ENCODE results near the gene PPL.

PPL gene

GRCh38 chr16:4894276-4895150, 42.4 kb downstream of the PPL start:
- DNase-seq, result no peak
- in situ Hi-C loops (cut with MboI; ENCODE audit: low pct_unique_long_range_greater_than_20kb, low sequenced_read_pairs), result no loop called here

- no peak for DNase-seq
- in situ Hi-C loops (cut with MboI; ENCODE audit: low pct_unique_long_range_greater_than_20kb, low sequenced_read_pairs), result no loop called here
Measured at GRCh38 chr16:4893103-4893862, 43.7 kb downstream of the PPL start.

DNA sequence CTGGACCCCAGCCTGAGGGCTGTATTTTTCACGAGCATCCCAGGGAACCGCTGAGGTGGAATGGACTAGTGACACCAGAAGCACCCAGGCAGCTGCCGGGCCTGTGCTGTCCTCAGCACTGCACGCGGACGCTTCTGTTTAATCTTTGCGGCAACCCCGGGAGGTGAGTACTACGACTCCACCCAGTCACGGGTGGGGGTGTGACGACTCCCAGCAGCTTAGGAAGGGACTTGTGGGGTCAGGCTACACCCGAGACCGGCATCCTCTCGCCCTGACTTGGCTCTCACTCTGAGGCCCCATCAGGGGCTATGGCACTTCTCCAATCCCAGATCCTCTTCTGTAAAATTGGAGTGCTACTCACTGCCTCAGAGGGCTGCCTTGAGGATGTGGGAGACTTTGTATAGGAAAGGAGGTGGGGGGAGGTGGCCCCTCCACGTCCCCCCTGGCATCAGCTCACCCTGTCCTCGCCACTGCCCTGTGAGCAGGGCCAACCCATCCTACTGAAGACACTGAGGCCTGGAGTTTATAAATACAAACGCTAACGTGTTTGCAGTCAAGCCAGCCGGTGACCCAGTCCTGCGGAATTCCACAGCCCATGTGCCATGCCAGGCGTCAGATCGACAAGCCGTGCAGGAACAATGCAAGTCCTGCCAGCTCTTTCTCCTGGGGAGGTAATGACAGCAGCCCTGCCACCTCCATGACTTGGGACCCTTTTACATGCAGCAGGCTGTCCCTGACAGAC, 44.4 kb downstream of the PPL start:
- in situ Hi-C loops (cut with MboI; ENCODE audit: low pct_unique_long_range_greater_than_20kb, low sequenced_read_pairs), result no loop called here
- DNase-seq, result no peak

DNA sequence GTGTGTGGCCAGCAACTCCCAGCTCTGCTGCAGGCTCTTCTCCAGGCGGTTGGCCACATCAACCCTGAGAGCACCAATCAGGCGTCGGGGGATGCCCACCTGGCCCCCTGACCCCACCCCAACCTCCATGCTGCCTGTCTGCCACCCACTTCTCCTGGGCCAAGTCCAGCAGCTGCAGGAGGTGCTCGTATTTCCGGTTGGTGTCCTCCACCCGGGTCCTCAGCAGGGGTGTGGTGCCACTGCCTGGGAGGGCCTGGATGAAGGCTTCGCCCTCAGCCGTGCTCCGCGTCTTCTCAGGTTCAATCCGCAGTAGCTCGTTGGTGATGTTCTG, 45.1 kb downstream of the PPL start:
- in situ Hi-C loops (cut with MboI; ENCODE audit: low pct_unique_long_range_greater_than_20kb, low sequenced_read_pairs), result no loop called here
- DNase-seq, result no peak

GRCh38 chr16:4891097-4891885, 45.7 kb downstream of the PPL start:
- in situ Hi-C loops (cut with MboI; ENCODE audit: low pct_unique_long_range_greater_than_20kb, low sequenced_read_pairs), result no loop called here
- no peak for DNase-seq

DNA sequence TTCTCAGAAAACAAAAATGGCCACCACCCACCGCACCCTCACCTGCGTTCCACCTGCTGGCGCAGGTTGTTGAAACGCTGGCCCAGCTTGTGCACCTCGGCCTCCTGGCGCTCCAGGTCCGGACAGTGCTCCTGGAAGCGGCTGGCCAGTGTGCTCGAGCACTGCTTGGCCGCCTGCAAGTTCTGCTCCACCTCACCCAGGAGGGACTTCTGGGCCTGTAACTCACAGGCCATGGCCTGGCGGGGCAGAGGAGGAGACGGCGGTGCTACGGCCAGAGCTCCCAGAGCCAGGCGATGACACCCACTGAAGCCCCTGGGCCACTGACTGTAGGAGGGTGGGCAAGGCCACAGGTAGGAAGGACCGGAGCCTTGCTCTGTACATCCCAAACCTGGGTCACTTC, 46.3 kb downstream of the PPL start:
- DNase-seq, result no peak
- in situ Hi-C loops (cut with MboI; ENCODE audit: low pct_unique_long_range_greater_than_20kb, low sequenced_read_pairs), result no loop called here

DNA sequence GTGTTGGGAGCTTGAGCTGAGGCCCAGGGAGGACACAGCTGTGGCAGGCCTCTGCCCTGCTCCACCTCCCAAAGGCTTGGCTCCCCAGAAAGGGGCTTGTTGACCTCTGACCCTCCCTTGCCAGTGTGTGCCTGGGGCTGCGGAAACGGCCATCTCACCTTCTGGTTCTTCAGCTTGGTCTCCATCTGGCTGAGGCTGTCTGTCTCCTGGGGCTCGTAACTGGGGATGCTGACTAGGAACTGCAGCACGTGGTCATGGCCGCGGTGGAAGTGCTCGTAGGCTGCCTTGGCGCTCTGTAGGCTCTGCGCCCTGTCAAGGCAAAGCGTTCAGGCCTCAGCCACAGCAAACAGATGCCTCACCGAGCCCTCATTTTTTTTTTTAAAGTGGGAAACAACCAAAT, 46.9 kb downstream of the PPL start:
- DNase-seq, result no peak
- in situ Hi-C loops (cut with MboI; ENCODE audit: low pct_unique_long_range_greater_than_20kb, low sequenced_read_pairs), result no loop called here

DNA sequence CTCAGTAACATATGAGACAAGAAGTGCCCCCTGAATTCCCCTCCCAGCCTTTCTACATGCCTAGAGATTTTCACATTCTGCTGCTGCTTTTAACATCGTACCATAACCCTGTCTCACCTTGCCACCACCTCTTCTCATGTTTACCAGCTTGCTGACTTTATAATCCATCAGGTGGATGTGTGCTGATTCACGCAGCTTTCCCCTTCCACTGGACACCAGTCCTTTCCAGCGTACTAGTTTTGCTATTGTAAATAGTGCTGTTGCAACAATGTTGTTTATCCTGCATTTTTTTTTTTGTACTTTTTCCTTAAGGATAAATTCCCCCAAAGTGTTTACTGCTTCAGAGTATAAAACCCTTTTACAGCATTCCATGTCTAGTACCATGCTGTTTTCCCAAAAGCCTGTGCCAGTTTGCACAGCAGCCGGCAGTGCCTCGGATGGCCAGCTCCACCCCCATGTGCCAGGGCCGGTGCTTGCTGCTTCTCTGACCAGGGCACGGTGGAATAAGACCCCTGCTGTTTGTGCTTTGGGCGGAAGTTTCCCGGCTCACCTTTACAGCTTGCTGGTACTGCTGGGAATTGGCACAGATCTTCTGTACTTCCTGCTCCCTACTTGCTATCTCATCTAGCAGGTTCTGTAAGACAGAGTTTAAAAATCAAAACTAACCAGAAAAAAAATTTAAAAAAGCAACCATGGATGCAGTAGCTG, 48.4 kb downstream of the PPL start:
- no peak for DNase-seq
- in situ Hi-C loops (cut with MboI; ENCODE audit: low pct_unique_long_range_greater_than_20kb, low sequenced_read_pairs), result no loop called here

- no peak for DNase-seq
- in situ Hi-C loops (cut with MboI; ENCODE audit: low pct_unique_long_range_greater_than_20kb, low sequenced_read_pairs), result no loop called here
Measured at GRCh38 chr16:4886151-4886550, 50.8 kb downstream of the PPL start.

DNA sequence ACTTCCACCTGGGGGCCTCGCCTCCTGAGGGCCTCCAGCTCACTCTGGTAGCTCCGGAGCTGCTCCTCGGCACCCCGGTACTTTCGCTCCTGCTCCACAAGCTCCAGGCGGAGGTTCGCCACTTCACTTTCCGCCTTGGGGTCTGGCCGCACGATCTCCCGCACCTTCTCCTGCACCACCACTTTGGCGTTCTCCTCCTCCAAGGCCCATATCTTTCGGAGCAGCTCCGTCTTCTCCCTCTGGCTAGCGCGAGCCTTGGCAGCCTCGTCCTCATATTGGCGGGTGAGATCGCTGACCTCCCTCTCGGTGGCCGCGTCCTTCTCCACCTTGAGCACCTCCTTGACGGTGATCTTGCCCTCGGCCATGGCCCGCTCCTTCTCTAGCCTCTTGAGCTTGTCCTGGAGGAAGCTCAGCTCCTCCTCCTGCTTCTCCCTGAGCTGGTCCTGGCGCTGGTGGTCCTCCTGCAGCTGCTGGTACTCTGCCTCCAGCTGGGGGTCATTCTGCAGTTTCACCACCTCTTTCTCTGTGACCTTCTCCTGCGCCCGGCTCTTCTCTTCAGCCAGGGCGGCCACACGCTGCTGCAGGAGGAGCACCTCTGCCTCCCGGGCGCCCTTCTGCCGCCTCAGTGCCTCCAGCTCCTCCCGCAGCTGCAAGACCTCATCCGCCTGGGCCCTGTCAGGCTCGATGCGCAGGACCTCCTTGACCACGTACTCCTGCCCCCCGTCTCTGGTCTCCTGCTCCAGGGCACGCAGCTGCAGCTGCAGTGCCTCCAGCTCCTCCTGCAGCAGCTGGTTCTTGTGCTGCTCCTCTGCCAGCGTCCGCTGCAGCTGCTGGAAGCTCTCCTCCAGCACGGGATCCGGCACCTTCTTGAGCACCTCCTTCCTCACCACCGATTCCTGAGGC, 51.7 kb downstream of the PPL start:
- in situ Hi-C loops (cut with MboI; ENCODE audit: low pct_unique_long_range_greater_than_20kb, low sequenced_read_pairs), result no loop called here

DNA sequence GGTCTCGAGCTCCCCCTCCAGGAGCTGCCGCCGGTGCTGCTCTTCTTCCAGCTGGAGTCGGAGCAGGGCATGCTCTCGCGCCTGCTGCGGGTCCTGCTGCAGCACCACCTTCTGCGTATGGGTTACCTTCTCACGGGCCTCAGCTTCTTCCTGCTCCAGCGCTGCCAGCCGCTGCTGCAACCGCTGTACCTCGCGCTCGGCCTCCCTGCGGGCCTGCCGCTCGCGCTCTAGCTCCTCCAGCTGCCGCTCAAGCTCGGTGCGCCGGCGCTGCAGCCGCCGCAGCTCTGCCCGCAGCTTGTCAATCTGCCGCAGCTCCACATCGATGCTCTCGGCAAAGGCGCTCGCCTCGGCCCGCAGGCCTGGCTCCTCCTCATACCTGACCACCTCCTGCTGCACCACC, 52.7 kb downstream of the PPL start:
- in situ Hi-C loops (cut with MboI; ENCODE audit: low pct_unique_long_range_greater_than_20kb, low sequenced_read_pairs), result no loop called here
- no peak for DNase-seq

More for the DNA sequence above, 51.7 kb downstream of the PPL start:
- DNase-seq, result no peak

DNA sequence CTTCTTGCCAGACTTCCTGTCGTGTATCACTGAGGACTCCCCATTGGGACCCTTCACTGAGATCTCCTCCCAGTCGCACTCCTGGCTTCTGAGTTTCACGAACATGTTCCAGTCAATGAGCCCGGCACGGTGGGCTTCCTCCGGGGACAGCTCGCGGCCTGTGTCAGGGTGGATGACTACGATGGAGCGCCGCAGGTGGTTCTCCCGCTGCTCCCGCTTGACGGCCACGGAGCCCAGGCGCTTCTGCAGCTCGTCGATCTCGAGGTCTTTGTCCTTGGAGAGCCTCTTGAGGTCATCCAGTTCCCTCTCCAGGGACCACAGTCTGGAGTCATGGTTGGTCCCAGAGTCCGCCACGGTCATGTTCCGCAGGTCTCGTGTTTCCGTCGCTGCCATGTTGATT, 53.4 kb downstream of the PPL start:
- DNase-seq, result no peak

DNA sequence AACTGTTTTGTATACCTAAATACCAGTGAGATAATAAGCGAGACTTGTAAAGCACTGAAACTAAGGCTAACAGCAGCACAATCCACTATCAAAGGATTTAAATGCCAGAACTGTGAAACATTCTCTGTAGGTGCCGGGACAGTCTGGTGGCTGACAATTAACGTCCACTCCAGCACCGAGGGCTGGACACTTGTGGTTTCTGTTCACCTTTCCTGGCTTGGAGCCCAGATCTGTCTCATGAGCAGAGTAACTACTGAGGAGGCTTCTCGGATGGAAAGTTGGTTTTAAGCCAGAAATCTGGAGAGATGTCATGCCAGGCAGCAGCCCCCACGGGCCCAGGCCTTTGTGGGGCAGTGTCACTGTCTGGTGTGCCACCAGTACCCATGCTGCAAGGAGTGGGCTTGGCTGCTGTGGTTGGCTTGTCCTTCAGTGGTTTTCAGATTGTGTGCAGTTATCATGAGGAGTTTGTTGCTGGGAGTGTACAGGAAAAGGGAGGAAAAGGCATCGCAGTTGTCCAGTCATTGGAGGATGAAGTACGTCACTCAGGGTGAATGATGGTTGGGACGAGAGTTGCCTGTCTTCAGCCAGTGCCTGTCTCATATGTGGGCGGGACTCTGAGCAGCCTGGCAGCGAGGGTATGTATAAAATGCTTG, 54.2 kb downstream of the PPL start:
- DNase-seq, result no peak
- in situ Hi-C loops (cut with MboI; ENCODE audit: low pct_unique_long_range_greater_than_20kb, low sequenced_read_pairs), result no loop called here

More for the DNA sequence above, 53.4 kb downstream of the PPL start:
- in situ Hi-C loops (cut with MboI; ENCODE audit: low pct_unique_long_range_greater_than_20kb, low sequenced_read_pairs), result no loop called here

GRCh38 chr16:4882000-4882632, 54.8 kb downstream of the PPL start:
- in situ Hi-C loops (cut with MboI; ENCODE audit: low pct_unique_long_range_greater_than_20kb, low sequenced_read_pairs), result no loop called here
- no peak for DNase-seq

DNA sequence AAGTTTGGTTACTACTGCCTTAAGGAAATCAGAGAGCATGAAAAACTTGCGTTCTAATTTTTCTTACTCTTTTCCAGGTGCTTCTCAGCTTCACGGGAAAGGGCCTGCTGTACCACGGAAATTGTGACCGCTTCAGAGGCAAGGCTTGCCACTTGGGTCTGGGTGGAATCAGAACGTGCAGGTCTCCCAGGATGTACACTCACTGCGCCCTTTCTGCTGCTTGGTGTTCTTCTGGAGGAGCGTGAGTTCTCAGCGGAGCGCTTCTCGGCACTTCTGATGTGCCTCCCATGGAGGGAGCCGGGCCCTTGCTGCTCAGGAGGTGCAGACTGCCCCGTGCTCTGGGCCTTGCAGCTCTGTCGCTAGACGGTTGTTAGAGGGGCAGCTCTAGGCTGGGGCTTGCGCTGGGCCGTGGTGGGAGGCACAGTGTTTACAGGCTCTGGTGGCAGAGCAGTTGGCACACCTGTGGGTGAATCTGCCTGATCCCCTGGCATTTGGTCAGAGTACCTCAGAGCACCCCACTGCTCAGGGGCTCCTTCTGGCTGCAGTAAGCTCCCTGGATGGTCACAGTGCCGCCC, 56.9 kb downstream of the PPL start:
- in situ Hi-C loops (cut with MboI; ENCODE audit: low pct_unique_long_range_greater_than_20kb, low sequenced_read_pairs), result no loop called here
- no peak for DNase-seq

DNA sequence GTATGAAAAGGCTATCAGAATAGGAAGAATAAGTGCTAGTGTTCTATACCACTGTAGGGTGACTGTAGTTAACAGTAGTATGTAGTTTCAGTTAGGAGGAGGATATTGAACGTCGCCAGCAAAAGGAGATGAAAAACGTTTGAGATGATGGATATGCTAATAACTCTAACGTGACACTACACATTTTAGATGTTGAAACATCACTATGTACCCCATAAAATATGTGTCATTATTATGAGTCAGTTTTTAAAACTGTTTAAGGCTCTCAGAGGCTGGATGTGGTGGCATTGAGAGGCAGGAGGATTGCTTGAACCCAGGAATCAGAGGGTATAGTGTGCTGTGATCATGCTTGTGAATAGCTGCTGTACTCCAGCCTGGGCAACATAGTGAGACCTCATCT, 57.9 kb downstream of the PPL start:
- DNase-seq, result no peak
- in situ Hi-C loops (cut with MboI; ENCODE audit: low pct_unique_long_range_greater_than_20kb, low sequenced_read_pairs), result no loop called here

GRCh38 chr16:4877380-4877685, 59.6 kb downstream of the PPL start:
- no peak for DNase-seq
- in situ Hi-C loops (cut with MboI; ENCODE audit: low pct_unique_long_range_greater_than_20kb, low sequenced_read_pairs), result no loop called here

All from KBM-7 (cell line).